Osteoblast (primary cell): ENCODE data around the gene RNF19B. TPM values are rescaled to one million over a fixed set of nuclear protein-coding genes. Genes with fewer than 3 reads are reported as not detected.

Experiments used
- DNase-seq: peaks from one replicate; pipeline ENCODE4 v3.0.0; 2011; ENCODE audit warnings: low spot score, mixed read lengths; ENCODE audit not compliant: insufficient read length; ENCODE audit errors: missing footprints
- H2AFZ ChIP-seq: 2 replicates; pipeline ENCODE4 v1.6.0; 2011; ENCODE audit warnings: mild to moderate bottlenecking, low read length
- H3K27ac ChIP-seq: 2 replicates; pipeline ENCODE4 v1.5.1; 2011; ENCODE audit warnings: mild to moderate bottlenecking, low read depth, low read length, moderate library complexity
- H3K27me3 ChIP-seq: 2 replicates; pipeline ENCODE4 v1.6.0; 2012; ENCODE audit warnings: mild to moderate bottlenecking, control low read depth, inconsistent platforms, low read length, moderate library complexity; ENCODE audit not compliant: insufficient read depth
- H3K36me3 ChIP-seq: 2 replicates; pipeline ENCODE4 v1.5.1; 2011; ENCODE audit warnings: mild to moderate bottlenecking, low read length, control low read depth, moderate library complexity; ENCODE audit not compliant: insufficient read depth
- H3K4me1 ChIP-seq: 2 replicates; pipeline ENCODE4 v1.5.1; 2011; ENCODE audit warnings: mild to moderate bottlenecking, low read length, control low read depth, moderate library complexity; ENCODE audit not compliant: insufficient read depth
- H3K4me2 ChIP-seq: 2 replicates; pipeline ENCODE4 v1.6.0; 2011; ENCODE audit warnings: mild to moderate bottlenecking, low read length; ENCODE audit not compliant: insufficient read depth
- H3K4me3 ChIP-seq: fragments of 200-600 bp; sonication (generic); 3 replicates; pipeline ENCODE4 v1.5.1; 2012; ENCODE audit warnings: mild to moderate bottlenecking, low read length, inconsistent platforms; ENCODE audit not compliant: insufficient read depth
- H3K79me2 ChIP-seq: 2 replicates; pipeline ENCODE4 v1.6.0; 2012; ENCODE audit warnings: mild to moderate bottlenecking, low read length, control low read depth, inconsistent platforms; ENCODE audit not compliant: insufficient read depth
- H3K9me3 ChIP-seq: 2 replicates; pipeline ENCODE4 v1.5.1; 2011; ENCODE audit warnings: low read depth, low read length, control low read depth
- H4K20me1 ChIP-seq: 2 replicates; pipeline ENCODE4 v1.6.0; 2012; ENCODE audit warnings: mild to moderate bottlenecking, low read length, control low read depth; ENCODE audit not compliant: insufficient read depth
- CTCF ChIP-seq: IDR thresholded peaks from 2 replicates; pipeline ENCODE4 v1.5.1; 2011; ENCODE audit warnings: mild to moderate bottlenecking, low read depth, low read length, moderate library complexity; ENCODE audit errors: extremely low read depth
- total RNA-seq: library from RNA; depleted of rRNA; stranded (reverse); fragments of >200 nt; gene quantifications from 2 replicates; pipeline ENCODE4 v1.2.3, GENCODE V29; 2012

Gene RNF19B
- total RNA-seq, 1 donor: 14.5 TPM

- no peaks in the 10 kb centered on the region for H3K79me2 ChIP-seq
- H4K20me1 ChIP-seq: no peaks in the 10 kb centered on the region
- H2AFZ ChIP-seq: no peak overlapping the region
- no peaks in the 10 kb centered on the region for H3K9me3 ChIP-seq
- H3K27me3 ChIP-seq: no peaks in the 10 kb centered on the region
- TF ChIP-seq CTCF: no peak
- H3K4me1 ChIP-seq: no peaks in the 10 kb centered on the region
- H3K4me2 ChIP-seq: no peak overlapping the region
- DNase-seq: no peak
- peak overlapping the region; percentile 7 for H3K27ac ChIP-seq
- H3K4me3 ChIP-seq: no peak overlapping the region
- peaks cover 23% of the 10 kb centered on the region for H3K36me3 ChIP-seq
Measured at GRCh38 chr1:32933742-32934322, 30.8 kb downstream of the RNF19B start.

GRCh38 chr1:32931760-32932159, 32.8 kb downstream of the RNF19B start:
- peaks cover 4% of the 10 kb centered on the region for H3K36me3 ChIP-seq
- H4K20me1 ChIP-seq: no peaks in the 10 kb centered on the region
- H3K27ac ChIP-seq: no peak overlapping the region
- H3K27me3 ChIP-seq: no peaks in the 10 kb centered on the region
- no peak for TF ChIP-seq CTCF
- no peaks in the 10 kb centered on the region for H3K9me3 ChIP-seq
- no peak for DNase-seq
- no peak overlapping the region for H2AFZ ChIP-seq
- H3K4me2 ChIP-seq: no peak overlapping the region
- H3K79me2 ChIP-seq: no peaks in the 10 kb centered on the region
- no peak overlapping the region for H3K4me3 ChIP-seq
- no peaks in the 10 kb centered on the region for H3K4me1 ChIP-seq

- DNase-seq: no peak
- H3K4me3 ChIP-seq: no peak overlapping the region
- no peaks in the 10 kb centered on the region for H4K20me1 ChIP-seq
- no peak for TF ChIP-seq CTCF
- no peaks in the 10 kb centered on the region for H3K36me3 ChIP-seq
- no peaks in the 10 kb centered on the region for H3K4me1 ChIP-seq
- H3K27ac ChIP-seq: no peak overlapping the region
- no peaks in the 10 kb centered on the region for H3K9me3 ChIP-seq
- no peaks in the 10 kb centered on the region for H3K79me2 ChIP-seq
- no peak overlapping the region for H2AFZ ChIP-seq
- H3K4me2 ChIP-seq: no peak overlapping the region
- peaks cover under 1% of the 10 kb centered on the region for H3K27me3 ChIP-seq
Measured at GRCh38 chr1:32929366-32929765, 35.2 kb downstream of the RNF19B start.

GRCh38 chr1:32928715-32929114, 35.9 kb downstream of the RNF19B start:
- no peaks in the 10 kb centered on the region for H3K79me2 ChIP-seq
- no peak for TF ChIP-seq CTCF

More at GRCh38 chr1:32928715-32929114, 35.9 kb downstream of the RNF19B start:
- Histone ChIP-seq H3K9me3 (no peaks in the 10 kb centered on the region), H3K27me3 (peaks cover 3% of the 10 kb centered on the region), H3K36me3 (no peaks in the 10 kb centered on the region), H3K4me3 (no peak overlapping the region), H3K4me1 (no peaks in the 10 kb centered on the region), H2AFZ (no peak overlapping the region), H4K20me1 (no peaks in the 10 kb centered on the region), H3K27ac (no peak overlapping the region), H3K4me2 (no peak overlapping the region)
- no peak for DNase-seq
